G401 (cell line): ENCODE data around the gene PGC. TPM values are rescaled to one million over a fixed set of nuclear protein-coding genes. Genes with fewer than 3 reads are reported as not detected.

Experiments
- DNase-seq: peaks from one replicate; pipeline ENCODE4 v3.0.0-alpha.2; 2015; ENCODE audit warnings: low spot score
- in situ Hi-C: cut with HindIII; loops from 2 replicates; pipeline ENCODE4 v1.10.0; 2016; ENCODE audit warnings: low sequenced_read_pairs, mixed read lengths
- total RNA-seq: library from RNA; depleted of rRNA; stranded (reverse); fragments of >200 nt; shearing (Covaris generic); gene quantifications from 2 replicates; pipeline ENCODE4 v1.2.3, GENCODE V29; 2014

Gene PGC
- total RNA-seq, 1 experiment from 2014 or later, result not detected

- DNase-seq, result peak; percentile 69
- in situ Hi-C loops, result no loop called here
These were observed 13.2 kb downstream of the PGC start for GRCh38 chr6:41733707-41734665.

- in situ Hi-C loops, result no loop called here
- peak; percentile 19 for DNase-seq
These were observed 13.9 kb downstream of the PGC start for GRCh38 chr6:41733360-41733706.

- DNase-seq, result no peak
- in situ Hi-C loops, result no loop called here
These were observed 14.4 kb downstream of the PGC start for GRCh38 chr6:41732591-41733359.

- in situ Hi-C loops, result no loop called here
- no peak for DNase-seq
These were observed 15.0 kb downstream of the PGC start for GRCh38 chr6:41732149-41732548.

- DNase-seq, result no peak
- in situ Hi-C loops, result no loop called here
These were observed 15.6 kb downstream of the PGC start for GRCh38 chr6:41731561-41732086.

GRCh38 chr6:41730531-41731436 lies 16.4 kb downstream of the PGC start:
- in situ Hi-C loops, result no loop called here

GRCh38 chr6:41729624-41730023 lies 17.6 kb downstream of the PGC start:
- no peak for DNase-seq
- in situ Hi-C loops, result no loop called here

More at GRCh38 chr6:41730531-41731436, 16.4 kb downstream of the PGC start:
- peak; percentile 34 for DNase-seq

- in situ Hi-C loops, result no loop called here
- DNase-seq, result no peak
These were observed 18.2 kb downstream of the PGC start for GRCh38 chr6:41728954-41729353.

GRCh38 chr6:41728073-41728936 lies 18.9 kb downstream of the PGC start:
- in situ Hi-C loops, result no loop called here
- DNase-seq, result peak; percentile 78

GRCh38 chr6:41727705-41728072 lies 19.5 kb downstream of the PGC start:
- no peak for DNase-seq
- in situ Hi-C loops, result no loop called here

GRCh38 chr6:41726876-41727275 lies 20.3 kb downstream of the PGC start:
- in situ Hi-C loops, result no loop called here
- DNase-seq, result no peak

GRCh38 chr6:41724586-41725501 lies 22.4 kb downstream of the PGC start:
- in situ Hi-C loops, result no loop called here
- DNase-seq, result no peak

GRCh38 chr6:41724228-41724580 lies 23.0 kb downstream of the PGC start:
- DNase-seq, result no peak
- in situ Hi-C loops, result no loop called here

GRCh38 chr6:41723530-41724227 lies 23.5 kb downstream of the PGC start:
- in situ Hi-C loops, result no loop called here

GRCh38 chr6:41722969-41723529 lies 24.1 kb downstream of the PGC start:
- DNase-seq, result no peak
- in situ Hi-C loops, result no loop called here

More at GRCh38 chr6:41723530-41724227, 23.5 kb downstream of the PGC start:
- DNase-seq, result no peak

- no peak for DNase-seq
- in situ Hi-C loops, result no loop called here
These were observed 25.8 kb downstream of the PGC start for GRCh38 chr6:41721414-41721813.
